ENCODE results near the gene DHRSX.

Gene DHRSX

GRCh38 chrX:2452799-2453198, 48.0 kb downstream of the DHRSX start:
- DNase-seq, result no peak

DNA sequence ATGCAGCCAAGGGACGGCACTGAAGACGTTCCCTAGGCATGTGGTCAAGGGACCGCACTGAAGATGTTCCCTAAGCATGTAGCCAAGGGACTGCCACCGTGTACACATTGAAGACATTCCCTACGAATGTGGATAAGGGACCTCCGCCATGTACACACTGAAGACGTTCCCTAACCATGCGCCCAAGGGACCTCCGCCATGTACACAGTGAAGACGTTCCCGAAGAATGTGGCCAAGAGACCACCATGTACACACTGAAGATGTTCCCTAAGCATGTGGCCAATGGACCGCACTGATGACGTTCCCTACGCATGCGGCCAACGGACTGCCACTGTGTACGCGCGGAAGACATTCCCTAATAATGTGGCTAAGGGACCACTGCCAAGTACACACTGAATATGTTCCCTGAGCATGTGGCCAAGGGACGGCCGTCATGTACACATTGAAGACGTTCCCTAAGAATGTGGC, 48.4 kb downstream of the DHRSX start:
- DNase-seq, result no peak

- no peak for DNase-seq
Measured at GRCh38 chrX:2451501-2452316, 49.1 kb downstream of the DHRSX start.

DNA sequence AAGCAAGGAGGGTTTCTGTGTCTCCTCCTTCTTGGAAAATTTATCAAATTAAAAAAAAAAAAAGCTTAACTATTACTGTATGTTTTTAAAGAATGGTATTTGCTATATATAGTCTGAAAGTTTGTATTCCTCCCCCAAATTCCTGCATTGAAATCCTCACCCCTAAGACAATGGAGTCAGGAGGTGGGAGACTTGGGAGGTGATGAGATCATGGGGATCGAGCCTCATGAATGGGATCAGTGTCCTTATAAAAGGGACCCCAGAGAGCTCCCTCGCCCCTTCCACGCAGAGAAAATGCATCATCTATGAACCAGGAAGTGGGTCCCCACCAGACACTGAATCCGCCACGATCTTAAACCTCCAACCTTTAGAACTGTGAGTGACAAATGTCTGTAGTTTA, 50.1 kb downstream of the DHRSX start:
- DNase-seq, result no peak

DNA sequence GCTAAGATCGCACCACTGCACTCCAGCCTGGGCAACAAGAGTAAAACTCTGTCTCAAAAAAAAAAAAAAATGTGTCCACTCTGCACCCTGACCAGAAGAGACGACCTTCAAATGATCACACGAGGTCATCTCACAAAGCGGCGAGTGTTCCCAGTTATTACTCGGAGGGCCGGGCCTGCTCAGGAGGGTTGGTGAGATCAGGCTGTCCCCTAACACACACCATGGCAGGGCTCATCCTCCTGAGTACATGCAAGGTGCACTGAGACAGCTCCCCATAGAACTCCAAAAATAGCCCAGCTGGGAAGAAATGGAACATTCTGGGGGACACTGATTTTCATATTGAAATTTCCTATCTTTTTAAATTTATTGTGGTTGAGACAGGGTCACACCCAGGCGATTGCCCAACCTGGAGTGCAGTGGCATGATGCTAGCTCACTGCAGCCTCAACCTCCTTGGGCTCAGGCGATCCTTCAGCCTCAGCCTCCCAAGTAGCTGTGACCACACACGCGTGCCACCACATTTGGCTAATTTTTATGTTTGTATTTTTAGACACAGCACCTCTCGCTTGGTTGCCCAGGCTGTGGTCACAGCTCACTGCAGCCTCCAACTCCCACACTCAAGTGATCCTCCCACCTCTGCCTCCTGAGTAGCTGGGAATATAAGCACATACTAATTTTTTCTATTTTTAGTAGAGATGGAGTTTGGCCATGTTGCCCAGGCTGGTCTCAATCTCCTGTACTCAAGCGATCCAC, 51.5 kb downstream of the DHRSX start:
- no peak for DNase-seq

DNA sequence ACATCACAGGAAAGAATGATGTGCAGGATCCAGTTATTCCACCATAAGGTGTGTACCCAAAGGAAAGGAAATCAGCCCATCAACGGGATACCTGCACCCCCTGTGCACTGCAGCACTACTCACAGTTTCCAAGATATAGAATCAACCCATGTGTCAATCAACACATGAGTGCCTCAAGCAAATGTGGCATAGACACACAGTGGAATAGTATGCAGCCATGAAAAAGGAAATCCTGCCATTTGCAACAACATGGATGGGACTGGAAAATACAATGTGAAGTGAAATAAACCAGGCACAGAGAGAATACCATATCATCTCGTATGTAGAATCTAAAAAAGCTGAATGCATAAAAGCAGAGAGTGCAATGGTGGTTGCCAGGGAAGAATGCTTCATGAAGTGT, 53.3 kb downstream of the DHRSX start:
- DNase-seq, result no peak

DNA sequence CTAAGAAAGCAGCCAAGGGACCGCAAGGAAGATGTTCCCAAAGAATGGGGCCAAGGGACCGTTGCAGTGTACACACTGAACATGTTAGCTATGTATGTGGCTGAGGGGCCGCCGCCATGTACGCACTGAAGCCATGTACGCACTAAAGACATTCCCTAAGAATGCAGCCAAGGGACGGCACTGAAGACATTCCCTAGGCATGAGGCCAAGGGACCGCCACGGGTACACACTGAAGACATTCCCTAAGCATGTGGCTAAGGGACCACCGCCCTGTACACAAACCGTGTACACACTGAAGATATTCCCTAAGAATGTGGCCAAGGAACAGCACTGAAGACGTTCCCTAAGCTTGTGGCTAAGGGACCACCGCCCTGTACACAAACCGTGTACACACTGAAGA, 54.0 kb downstream of the DHRSX start:
- no peak for DNase-seq

DNA sequence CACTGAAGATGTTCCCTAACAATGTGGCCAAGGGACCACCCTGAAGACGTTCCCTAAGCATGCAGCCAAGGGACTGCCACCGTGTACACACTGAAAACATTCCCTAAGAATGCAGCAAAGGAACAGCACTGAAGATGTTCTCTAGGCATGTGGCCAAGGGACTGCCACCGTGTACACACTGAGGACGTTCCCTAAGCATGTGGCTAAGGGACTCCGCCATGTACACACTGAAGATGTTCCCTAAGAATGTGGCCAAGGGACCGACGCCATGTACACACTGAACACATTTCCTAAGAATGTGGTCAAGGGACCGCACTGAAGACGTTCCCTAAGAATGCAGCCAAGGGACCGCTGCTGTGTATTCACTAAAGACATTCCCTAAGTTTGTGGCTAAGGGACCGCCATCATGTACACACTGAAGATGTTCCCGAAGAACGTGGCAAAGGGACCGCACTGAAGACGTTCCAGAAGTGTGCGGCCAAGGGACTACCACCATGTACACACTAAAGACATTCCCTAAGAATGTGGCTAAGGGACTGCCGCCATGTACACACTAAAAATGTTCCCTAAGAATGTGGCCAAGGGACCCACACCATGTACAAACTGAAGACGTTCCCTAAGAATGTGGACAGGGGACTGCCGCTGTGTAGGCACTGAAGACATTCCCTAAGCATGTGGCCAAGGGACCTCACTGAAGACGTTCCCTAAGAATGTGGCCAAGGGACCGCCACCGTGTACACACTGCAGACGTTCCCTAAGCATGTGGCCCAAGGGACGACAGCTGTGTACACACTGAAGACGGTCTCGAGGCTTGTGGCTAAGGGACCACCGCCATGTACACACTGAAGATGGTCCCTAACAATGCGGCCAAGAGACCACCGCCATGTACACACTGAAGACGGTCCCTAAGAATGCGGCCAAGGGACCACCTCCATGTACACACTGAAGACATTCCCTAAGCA, 54.8 kb downstream of the DHRSX start:
- no peak for DNase-seq

DNA sequence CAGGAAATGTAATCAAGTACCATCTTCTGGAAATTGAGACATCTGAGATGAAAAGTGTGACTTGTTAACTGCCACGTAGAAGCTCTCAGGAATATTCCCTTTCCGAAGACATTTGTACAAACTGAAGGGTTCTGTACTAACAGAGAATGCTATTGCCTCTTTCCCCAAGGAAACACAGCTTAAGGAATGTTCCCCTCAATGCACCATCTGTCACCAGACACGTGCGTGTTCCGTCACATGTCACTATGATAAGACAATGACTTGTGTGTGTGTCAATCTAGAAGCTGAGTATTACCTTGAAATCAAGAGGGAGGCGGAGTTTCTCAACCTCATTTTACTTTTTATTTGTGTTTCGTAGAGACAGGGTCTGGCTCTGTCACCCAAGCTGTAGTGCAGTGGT, 58.1 kb downstream of the DHRSX start:
- DNase-seq, result no peak

DNA sequence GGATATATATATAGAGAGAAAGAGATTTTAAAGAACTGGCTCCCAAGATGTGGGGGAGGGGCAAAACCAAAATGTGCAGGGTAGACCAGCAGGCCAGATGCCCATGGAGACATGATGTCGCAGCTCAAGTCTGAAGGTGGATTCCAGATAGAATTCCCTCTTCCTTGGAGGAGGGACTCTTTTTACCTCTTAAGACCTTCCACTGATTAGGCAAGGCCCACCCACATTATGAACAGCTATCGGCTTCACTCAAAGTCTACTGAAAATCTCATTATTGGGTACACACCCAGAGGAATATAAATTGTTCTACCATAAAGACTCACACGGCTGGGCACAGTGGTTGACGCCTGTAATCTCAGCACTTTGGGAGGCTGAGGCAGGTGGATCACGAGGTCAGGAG, 59.3 kb downstream of the DHRSX start:
- no peak for DNase-seq

DNA sequence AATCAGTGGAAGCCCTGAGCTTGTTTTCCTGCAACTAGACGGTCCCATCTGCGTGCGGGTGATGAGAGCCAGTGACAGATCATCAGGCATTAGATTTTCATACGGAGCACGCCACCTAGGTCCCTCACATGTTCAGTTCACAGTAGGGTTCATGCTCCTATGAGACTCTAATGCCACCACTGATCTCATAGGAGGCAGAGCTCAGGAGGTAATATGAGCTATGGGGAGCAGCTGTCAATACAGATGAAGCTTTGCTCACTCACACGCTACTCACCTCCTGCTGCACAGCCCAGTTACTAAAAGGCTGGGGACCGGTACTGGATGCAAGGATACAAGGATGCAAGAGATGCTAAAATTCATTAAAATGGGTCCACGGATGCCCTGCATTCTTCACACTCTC, 61.2 kb downstream of the DHRSX start:
- no peak for DNase-seq

DNA sequence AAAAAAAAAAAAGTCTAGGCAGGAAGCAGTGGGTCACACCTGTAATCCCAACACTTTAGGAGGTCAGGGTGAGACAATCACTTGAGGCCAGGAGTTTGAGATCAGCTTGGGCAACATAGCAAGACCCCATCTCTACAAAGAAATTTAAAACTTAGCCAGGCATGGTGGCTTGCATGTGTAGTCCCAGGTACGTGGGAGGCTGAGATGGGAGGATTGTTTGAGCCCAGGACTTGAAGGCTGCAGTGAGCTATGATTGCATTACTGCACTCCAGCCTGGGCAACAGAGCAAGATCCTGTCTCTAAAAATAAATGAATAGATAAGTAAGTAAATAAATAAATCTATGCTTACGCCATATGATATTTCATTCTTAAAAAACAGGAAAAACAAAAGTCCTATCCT, 65.3 kb downstream of the DHRSX start:
- DNase-seq, result no peak

- no peak for DNase-seq
Measured at GRCh38 chrX:2434270-2435163, 66.3 kb downstream of the DHRSX start.

DNA sequence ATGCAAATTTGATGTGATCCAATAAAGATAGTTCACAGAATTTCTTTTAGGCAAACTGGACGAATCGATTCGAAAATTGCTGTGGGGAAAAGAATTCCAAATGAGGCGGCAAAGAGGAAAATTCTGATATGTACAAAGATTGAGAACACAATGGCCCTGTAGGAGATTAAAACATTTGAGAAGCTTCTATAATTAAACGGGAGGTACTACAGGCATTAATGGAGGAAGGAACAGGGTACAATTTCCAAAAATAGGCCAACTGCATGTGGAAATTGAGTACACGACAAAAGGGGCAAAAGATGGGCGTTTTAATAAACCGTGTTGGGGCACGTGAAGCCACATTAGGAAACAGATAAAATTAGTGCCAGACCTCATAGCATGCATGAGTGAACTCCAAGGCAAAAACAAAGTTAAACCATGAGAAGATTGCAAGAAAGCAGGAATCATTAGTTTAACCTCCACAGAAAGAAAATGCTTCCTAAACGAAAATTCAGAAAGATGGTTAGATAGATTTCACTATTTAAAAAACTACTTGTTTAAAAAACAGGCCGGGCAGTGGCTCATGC, 68.4 kb downstream of the DHRSX start:
- DNase-seq, result no peak

DNA sequence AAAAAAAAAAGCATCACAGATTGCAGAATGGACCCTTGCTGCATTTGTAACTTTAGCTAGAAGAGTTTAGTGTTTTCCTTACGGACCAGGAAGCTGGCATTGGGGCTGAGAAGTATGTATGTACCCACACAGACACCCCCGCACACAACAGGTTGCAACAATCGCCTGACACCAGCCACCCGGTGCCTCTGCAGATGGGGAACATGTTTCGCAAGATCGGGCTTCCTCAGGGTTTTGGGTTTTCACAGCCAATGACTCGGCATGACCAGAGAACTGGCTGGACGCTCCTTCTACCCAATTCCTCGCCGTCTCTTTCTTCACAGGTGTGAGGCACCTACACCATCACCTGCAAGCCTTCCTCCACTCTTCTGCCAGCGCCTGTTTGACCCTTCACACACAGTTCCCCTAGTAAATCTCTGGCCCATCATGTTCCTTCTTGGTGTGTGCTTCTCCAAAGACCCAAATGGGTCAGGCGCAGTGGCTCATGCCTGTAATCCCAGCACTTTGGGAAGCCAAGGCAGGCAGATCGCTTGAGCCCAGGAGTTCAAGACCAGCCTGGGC, 70.4 kb downstream of the DHRSX start:
- DNase-seq, result no peak

DNA sequence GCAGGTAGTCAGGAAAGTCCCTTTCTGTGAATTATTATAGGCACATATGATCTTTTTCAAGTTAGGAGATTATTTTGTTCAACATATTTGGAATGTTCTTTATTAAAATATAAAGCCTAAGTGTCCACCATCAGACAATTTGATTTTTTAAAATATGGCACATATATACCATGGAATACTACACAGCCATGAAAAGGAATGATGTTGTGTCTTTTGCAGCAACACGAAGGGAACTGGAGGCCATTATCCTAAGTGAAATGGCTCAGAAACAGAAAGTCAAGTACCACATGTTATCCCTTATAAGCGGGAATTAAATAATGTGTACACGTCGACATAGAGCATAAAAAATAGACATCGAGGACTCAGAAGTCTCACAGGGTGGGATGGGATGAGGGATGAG, 73.0 kb downstream of the DHRSX start:
- no peak for DNase-seq

DNA sequence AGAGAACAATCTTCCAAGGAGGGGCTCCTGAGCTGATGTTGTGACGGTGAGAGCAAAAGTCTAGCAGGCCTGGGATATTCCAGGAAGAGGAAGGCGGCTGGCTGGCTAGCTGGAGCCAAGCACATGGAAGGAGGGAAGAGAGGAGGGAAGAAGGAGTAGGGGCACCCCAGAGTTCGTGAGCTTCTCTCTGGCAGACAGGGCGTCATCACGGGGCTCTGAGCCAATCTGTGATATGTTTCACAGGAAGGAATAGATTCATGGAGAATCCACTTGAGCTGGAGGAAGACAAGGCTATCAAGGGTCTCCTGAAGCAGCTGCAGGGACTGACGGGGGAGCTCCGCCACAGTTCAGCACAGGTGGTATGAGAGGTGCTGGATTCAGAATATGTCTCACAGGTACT, 73.6 kb downstream of the DHRSX start:
- DNase-seq, result no peak

DNA sequence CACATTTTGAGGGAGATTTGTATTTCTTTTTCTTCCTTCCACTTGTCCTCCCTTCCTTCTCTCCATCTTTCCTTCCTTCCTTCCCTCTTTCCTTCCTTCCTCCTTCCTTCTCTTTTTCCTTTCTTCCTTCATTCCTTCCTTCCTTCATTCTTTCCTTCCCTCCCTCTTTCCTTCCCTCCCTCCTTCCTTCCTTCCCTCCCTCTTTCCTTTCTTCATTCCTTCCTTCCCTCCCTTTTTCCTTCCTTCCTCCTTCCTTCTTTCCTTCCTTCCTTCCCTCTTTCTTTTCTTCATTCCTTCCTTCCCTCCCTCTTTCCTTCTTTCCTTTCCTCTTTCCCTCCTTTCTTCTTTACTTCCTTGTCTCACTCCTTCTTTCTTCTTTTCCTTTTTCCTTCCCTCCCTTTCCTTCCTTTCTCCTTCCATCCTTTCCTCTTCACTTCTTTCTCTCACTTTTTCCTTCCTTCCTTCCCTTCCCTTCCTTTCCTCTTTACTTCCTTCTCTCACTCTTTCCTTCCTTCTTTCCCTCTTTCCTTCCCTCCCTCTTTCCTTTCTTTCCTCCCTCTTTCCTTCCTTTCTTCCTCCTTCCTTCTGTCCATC, 74.4 kb downstream of the DHRSX start:
- DNase-seq, result no peak

DNA sequence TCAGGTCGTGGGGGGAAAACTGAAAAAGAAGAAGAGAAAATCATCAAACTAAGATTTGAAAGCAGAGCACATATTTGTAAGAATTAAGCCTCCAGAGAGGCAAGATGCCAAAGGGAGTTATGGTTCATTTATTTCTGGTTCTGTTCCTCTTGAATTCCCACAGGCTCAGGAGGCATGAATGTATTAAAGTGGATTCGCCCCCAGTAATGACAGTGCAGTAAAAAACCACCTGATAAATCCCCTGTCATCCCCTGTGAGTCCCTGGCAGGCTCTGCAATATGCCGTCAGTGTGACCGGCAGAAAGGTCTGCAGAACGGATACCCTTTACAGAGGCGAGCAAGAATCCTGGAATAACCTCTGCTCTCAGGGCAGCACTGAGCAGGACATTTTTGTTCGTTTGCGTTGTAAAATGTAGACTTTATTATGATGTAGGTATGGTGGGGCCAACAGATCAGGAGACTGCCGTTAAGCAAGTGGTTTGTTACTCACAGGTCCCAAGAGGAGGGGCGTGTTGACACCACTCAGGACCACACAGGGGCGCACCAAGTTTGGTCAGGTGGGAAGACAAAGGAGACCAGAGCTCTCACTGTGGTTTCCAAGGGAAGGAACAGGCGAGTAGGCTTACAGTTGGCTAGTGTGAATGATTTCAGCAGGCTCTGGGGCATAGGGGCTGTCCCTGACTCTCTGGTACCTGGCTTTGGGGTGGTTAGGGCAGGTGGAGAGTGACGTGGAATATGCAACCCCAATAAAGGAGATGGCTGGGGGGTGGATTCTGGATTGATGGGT, 75.3 kb downstream of the DHRSX start:
- DNase-seq, result no peak

- DNase-seq, result no peak
Measured at GRCh38 chrX:2424317-2424716, 76.5 kb downstream of the DHRSX start.
